GM18858 (cell line): Measurements from ENCODE around the gene SURF4.

ENCODE experiments used
- ATAC-seq: cut with Tn5 transposase; IDR thresholded peaks from one replicate; pipeline ENCODE4 v1.9.1; 2021; ENCODE audit not compliant: unreplicated experiment

The SURF4 gene

GRCh38 chr9:133353548-133353947, 22.3 kb downstream of the SURF4 start:
- no peak for ATAC-seq

- no peak for ATAC-seq
These were observed 23.1 kb downstream of the SURF4 start for GRCh38 chr9:133352635-133353340.

- no peak for ATAC-seq
These were observed 23.8 kb downstream of the SURF4 start for GRCh38 chr9:133351908-133352634.

- ATAC-seq, result no peak
These were observed 24.3 kb downstream of the SURF4 start for GRCh38 chr9:133351526-133351907.

GRCh38 chr9:133349965-133350616, 25.8 kb downstream of the SURF4 start:
- no peak for ATAC-seq

- ATAC-seq, result no peak
These were observed 26.9 kb downstream of the SURF4 start for GRCh38 chr9:133348718-133349573.

GRCh38 chr9:133347985-133348717, 27.7 kb downstream of the SURF4 start, which contains the start of the genes MED22 and RPL7A:
Gene MED22, minus strand, starts transcription at chr9:133348131. Its CDS starts 1,469 bp downstream, at chr9:133346662.
Gene RPL7A, plus strand, starts transcription at chr9:133348218. Its CDS starts 26 bp downstream, at chr9:133348244.
- ATAC-seq, result peak; percentile 77

- ATAC-seq, result peak; percentile 9
These were observed 28.3 kb downstream of the SURF4 start for GRCh38 chr9:133347515-133347984.

GRCh38 chr9:133346021-133346785, 29.7 kb downstream of the SURF4 start:
- no peak for ATAC-seq

GRCh38 chr9:133345596-133345995, 30.3 kb downstream of the SURF4 start:
- no peak for ATAC-seq

- ATAC-seq, result no peak
These were observed 30.9 kb downstream of the SURF4 start for GRCh38 chr9:133344979-133345378.

- no peak for ATAC-seq
These were observed 31.8 kb downstream of the SURF4 start for GRCh38 chr9:133344071-133344470.

- no peak for ATAC-seq
These were observed 33.3 kb downstream of the SURF4 start for GRCh38 chr9:133342570-133342969.

- no peak for ATAC-seq
These were observed 33.8 kb downstream of the SURF4 start for GRCh38 chr9:133342069-133342406.

- ATAC-seq, result no peak
These were observed 34.3 kb downstream of the SURF4 start for GRCh38 chr9:133341369-133342068.

GRCh38 chr9:133340916-133341315, 34.9 kb downstream of the SURF4 start:
- no peak for ATAC-seq

- ATAC-seq, result no peak
These were observed 35.6 kb downstream of the SURF4 start for GRCh38 chr9:133340256-133340655.

- ATAC-seq, result no peak
These were observed 36.2 kb downstream of the SURF4 start for GRCh38 chr9:133339641-133340040.
